Motor neuron (in vitro differentiated cells): ENCODE measurements around the gene RHOH. TPM values are rescaled to one million over a fixed set of nuclear protein-coding genes. Genes with fewer than 3 reads are reported as not detected.

Experiments
- ATAC-seq, 8 experiments: fragments of 200-7000 bp; cut with Tn5 transposase; replicated peaks in 6 of 8; 2 replicates each; pipeline ENCODE4 v1.8.0; 2021; ENCODE audit warnings: mild to moderate bottlenecking in 8 of 8, moderate library complexity in 8 of 8
- H3K27ac ChIP-seq, 2 donors: fragments of 250-450 bp; sonication (Bioruptor Pico); 2 replicates each; pipeline ENCODE4 v1.9.0; 2021; ENCODE audit warnings: antibody characterized with exemption in 2 of 2, mild to moderate bottlenecking in 2 of 2, moderate library complexity in 1 of 2
- H3K4me1 ChIP-seq, 2 donors: fragments of 250-450 bp; sonication (Bioruptor Pico); replicated peaks in 1 of 2; 2 replicates each; pipeline ENCODE4 v1.6.1; 2021; ENCODE audit warnings: antibody characterized with exemption in 2 of 2, mild to moderate bottlenecking in 2 of 2, moderate library complexity in 1 of 2
- H3K4me3 ChIP-seq, 5 donors: fragments of 250-450 bp; sonication (Bioruptor Pico); 2 replicates each; pipeline ENCODE4 v1.9.0; 2021; ENCODE audit warnings: antibody characterized with exemption in 5 of 5, mild to moderate bottlenecking in 5 of 5, moderate library complexity in 4 of 5
- WGBS, 10 experiments: fragments of 450-650 bp; shearing (Covaris generic); methylation state at CpG; one replicate each; pipeline ENCODE4 v1.0.0; 2022; 5-methylcytosine and 5-hydroxymethylcytosine counted together
- in situ Hi-C, 9 experiments: fragments of 400-800 bp; cut with MboI; loops; one replicate each; pipeline ENCODE4 v1.15.0; 2021; ENCODE audit warnings: low sequenced_read_pairs in 9 of 9, low pct_unique_long_range_greater_than_20kb in 2 of 9; ENCODE audit not compliant: unreplicated experiment in 9 of 9
- total RNA-seq, 8 experiments: library from RNA; unstranded; fragments of 300-600 nt; gene quantifications; 2 replicates each; pipeline versions ENCODE4 v1.2.3 to v1.2.4, GENCODE V29; 2022

The RHOH gene
- total RNA-seq, 8 experiments from 2014 or later = 0.10 to 5.5 (median 0.46) TPM; not detected in 1

- Histone ChIP-seq H3K27ac (no peak overlapping the region), H3K4me1 (no peaks in the 10 kb centered on the region), H3K4me3 (no peak overlapping the region)
- in situ Hi-C loops = no loop called here
- ATAC-seq = no peak
- 38 to 95% (median 75%) methylated on average over 1 to 2 of the region's 2 CpGs; no CpG with 5 or more reads in 1 of the 10 experiments for WGBS, 10 experiments
Measured at GRCh38 chr4:40177591-40177990, 19.2 kb upstream of the RHOH start.

GRCh38 chr4:40178672-40179071 lies 18.2 kb upstream of the RHOH start:
- WGBS, 10 experiments = 47 to 100% (median 76%) methylated on average over 1 to 4 of the region's 5 CpGs; no CpG with 5 or more reads in 3 of the 10 experiments
- peak in 1 of 8 experiments; percentile 57 for ATAC-seq
- H3K4me3 ChIP-seq = no peak overlapping the region
- no peak overlapping the region for H3K27ac ChIP-seq
- H3K4me1 ChIP-seq = no peaks in the 10 kb centered on the region
- in situ Hi-C loops = no loop called here

DNA sequence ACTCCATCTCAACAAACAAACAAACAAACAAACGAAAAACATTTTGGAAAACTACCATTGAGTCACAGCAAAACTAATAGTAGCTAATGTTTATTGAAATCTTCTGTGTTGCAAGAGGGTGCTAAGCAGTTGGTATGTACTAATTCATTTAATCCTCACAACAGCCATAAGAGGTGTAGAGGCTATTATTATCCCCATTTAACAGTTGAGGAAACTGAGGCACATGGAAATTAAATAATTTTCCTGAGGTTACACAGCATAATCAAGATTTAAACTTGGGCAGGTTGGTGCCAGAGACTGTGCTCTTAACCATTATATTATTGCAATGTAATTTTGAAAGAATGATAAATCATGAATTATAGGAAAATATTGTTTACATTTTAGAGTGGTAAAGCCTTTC lies 17.5 kb upstream of the RHOH start:
- in situ Hi-C loops = no loop called here
- Histone ChIP-seq H3K4me3 (no peak overlapping the region), H3K4me1 (no peaks in the 10 kb centered on the region), H3K27ac (no peak overlapping the region)
- no peak for ATAC-seq
- WGBS, 10 experiments = 44 to 86% methylated on average over 1 of the region's 1 CpG; no CpG with 5 or more reads in 8 of the 10 experiments

- WGBS, 10 experiments = 0 to 100% (median 60%) methylated on average over 1 of the region's 1 CpG; no CpG with 5 or more reads in 3 of the 10 experiments
- ATAC-seq = peak in 3 of 8 experiments; percentile 52 to 95 (median 92)
- in situ Hi-C loops = no loop called here
- Histone ChIP-seq H3K4me1 (no peaks in the 10 kb centered on the region), H3K27ac (no peak overlapping the region), H3K4me3 (no peak overlapping the region)
Measured at GRCh38 chr4:40180356-40180755, 16.5 kb upstream of the RHOH start.

DNA sequence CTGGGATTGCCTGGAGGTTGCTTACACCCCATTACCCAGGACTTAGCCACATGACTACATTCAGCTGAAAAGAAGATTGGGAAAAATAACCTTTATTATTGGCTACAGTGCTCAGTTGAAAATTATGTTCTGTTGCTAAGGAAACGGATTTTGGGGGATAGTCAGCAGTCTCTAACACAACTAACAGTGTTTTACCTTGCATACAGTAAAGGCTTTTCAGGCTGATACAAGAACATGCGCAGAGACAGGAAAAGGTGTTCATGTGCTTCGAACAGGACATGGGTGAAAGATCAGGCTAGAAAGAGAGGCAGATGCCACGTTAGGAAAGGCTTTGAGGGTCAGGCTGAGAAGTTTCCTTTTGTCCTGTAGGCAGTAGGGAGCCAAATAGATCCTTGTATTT lies 14.8 kb upstream of the RHOH start:
- H3K27ac ChIP-seq = no peak overlapping the region
- H3K4me3 ChIP-seq = no peak overlapping the region
- 60 to 95% (median 64%) methylated on average over 1 to 4 of the region's 4 CpGs; no CpG with 5 or more reads in 5 of the 10 experiments for WGBS, 10 experiments
- in situ Hi-C loops = no loop called here
- H3K4me1 ChIP-seq = no peaks in the 10 kb centered on the region
- no peak for ATAC-seq

DNA sequence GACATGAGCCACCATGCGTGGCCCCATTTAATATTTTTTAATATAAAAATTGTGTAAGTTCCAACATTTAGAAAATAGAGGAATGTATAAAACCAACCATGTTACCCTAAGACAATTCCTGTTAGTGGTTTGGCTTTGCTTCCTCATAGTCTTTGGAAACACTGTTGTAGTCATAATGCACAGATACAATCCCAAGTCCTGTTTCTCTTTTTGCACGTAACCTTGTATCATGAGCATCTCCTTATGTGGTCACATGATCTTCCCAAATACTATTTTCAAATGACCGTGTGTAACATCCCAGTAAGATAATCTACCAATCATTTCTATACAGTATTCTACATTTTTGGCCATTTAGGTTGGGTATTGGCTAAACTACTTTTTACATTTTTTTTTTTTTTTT lies 13.9 kb upstream of the RHOH start:
- H3K27ac ChIP-seq = no peak overlapping the region
- in situ Hi-C loops = no loop called here
- H3K4me1 ChIP-seq = no peaks in the 10 kb centered on the region
- no peak for ATAC-seq
- H3K4me3 ChIP-seq = no peak overlapping the region
- 86 to 100% (median 100%) methylated on average over 2 to 3 of the region's 3 CpGs; no CpG with 5 or more reads in 1 of the 10 experiments for WGBS, 10 experiments

GRCh38 chr4:40183615-40184411 lies 13.0 kb upstream of the RHOH start:
- H3K4me1 ChIP-seq = no peaks in the 10 kb centered on the region
- in situ Hi-C loops = no loop called here
- H3K4me3 ChIP-seq = no peak overlapping the region
- no peak overlapping the region for H3K27ac ChIP-seq
- 30 to 100% (median 86%) methylated on average over 1 to 12 of the region's 12 CpGs; no CpG with 5 or more reads in 1 of the 10 experiments for WGBS, 10 experiments
- ATAC-seq = no peak

DNA sequence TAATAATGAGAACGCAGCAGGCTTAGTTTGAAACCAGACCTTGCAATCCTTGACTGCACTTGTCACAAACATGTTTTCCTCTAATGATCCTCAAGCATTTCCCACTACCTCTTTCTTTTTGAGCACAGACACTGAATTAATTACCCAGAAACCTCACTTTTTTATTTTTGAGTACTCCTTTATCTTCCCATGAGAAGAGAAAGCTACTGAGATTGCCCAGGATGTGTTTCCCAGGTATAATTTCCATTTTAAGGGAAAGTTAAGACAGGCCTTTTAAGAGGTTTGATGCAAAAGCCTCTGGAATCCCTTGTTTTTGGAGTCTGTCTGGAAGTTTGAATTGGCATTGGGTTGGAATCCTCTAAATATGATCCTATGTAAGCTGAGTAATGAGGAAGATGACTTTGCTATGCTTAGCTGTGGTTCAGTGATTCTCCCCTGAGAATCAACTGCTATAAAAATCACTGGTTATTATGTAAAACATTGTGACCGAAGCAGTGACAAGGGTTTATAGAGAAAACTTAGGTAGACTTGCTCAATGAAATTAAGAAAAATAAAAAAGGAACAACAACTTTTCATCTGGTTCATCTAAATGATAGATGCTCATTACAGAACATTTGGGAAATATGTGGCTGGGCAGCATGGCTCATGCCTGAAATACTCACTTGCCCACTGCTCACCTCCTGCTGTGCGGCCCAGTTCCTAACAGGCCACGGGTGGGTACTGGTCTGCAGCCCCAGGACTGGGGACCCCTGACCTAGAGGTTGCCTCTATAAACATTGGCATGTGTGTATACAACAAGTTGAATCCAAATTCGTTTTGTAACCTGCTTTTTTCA lies 10.8 kb upstream of the RHOH start:
- in situ Hi-C loops = no loop called here
- ATAC-seq = no peak
- no peak overlapping the region for H3K27ac ChIP-seq
- H3K4me3 ChIP-seq = no peak overlapping the region
- 34 to 100% (median 69%) methylated on average over 1 to 5 of the region's 5 CpGs for WGBS, 10 experiments
- no peaks in the 10 kb centered on the region for H3K4me1 ChIP-seq

DNA sequence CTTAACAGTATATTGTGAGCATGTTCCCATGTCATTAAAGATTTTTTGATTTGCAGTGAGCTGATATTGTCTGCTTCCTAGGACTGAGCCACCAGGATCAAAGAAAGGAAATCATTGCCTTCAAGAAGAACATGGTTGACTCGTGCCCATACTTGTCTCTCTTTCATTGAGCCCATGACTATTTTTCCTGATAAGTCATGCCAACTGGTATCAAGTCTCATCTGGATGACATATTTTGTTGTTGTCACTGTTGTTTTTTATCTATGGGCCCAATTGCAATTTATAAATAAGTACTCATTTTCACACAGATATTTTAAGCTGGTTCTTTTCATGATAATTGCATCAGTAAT lies 10.2 kb upstream of the RHOH start:
- H3K27ac ChIP-seq = no peak overlapping the region
- in situ Hi-C loops = no loop called here
- H3K4me1 ChIP-seq = peaks cover 0 to 2% of the 10 kb centered on the region in 2 donors
- H3K4me3 ChIP-seq = no peak overlapping the region
- WGBS, 10 experiments = 50 to 100% (median 100%) methylated on average over 1 of the region's 1 CpG; no CpG with 5 or more reads in 3 of the 10 experiments
- no peak for ATAC-seq

- in situ Hi-C loops = no loop called here
- H3K4me3 ChIP-seq = no peak overlapping the region
- peaks cover 0 to 7% of the 10 kb centered on the region in 2 donors for H3K4me1 ChIP-seq
- WGBS, 10 experiments = 42 to 100% (median 87%) methylated on average over 2 to 4 of the region's 4 CpGs; no CpG with 5 or more reads in 1 of the 10 experiments
- no peak for ATAC-seq
- H3K27ac ChIP-seq = no peak overlapping the region
Measured at GRCh38 chr4:40187386-40187906, 9.4 kb upstream of the RHOH start.

DNA sequence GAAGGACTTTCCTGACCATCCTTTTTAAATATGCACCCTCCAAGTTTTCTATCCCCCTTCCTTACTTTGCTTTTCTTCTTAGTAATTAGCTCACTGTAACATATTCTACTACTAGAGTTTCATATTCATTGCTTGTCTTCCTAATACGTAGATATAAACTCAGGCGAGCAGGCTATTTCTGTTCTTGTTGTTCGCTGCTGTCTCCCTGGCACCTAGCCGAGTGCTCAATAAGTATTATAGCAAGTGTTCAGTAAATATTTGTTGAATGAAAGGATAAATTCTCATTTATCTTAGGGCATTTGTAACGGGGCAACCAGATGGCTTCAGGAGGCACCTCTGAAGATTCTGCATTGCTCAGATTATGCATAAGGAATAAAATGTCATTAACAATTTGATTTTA lies 6.8 kb upstream of the RHOH start:
- in situ Hi-C loops = no loop called here
- H3K27ac ChIP-seq = no peak overlapping the region
- H3K4me3 ChIP-seq = no peak overlapping the region
- ATAC-seq = peak in 2 of 8 experiments; percentile 31 to 73
- peaks cover 10 to 14% of the 10 kb centered on the region in 2 donors for H3K4me1 ChIP-seq
- 23 to 100% (median 74%) methylated on average over 1 to 5 of the region's 5 CpGs for WGBS, 10 experiments

DNA sequence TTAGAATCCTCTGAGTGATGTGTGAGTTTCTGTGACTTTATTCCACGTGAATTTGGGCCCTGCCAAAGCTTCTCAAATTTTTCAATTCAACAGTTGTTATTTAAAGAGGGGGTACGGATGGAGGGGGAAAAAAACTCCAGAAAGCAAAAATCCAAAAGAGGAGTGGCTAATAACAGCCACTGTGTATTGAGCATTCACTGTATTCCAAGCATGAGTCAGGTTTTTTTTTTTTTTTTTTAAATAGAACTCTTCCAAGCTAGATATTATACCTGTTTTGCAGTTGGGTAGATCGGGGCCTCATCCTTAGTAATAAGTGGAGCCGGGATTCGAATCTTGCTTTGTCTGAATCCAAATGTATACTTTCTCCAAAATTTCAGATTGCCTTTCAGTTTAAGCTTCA lies 6.4 kb upstream of the RHOH start:
- H3K27ac ChIP-seq = no peak overlapping the region
- peaks cover 10 to 14% of the 10 kb centered on the region in 2 donors for H3K4me1 ChIP-seq
- ATAC-seq = peak in 2 of 8 experiments; percentile 31 to 33
- in situ Hi-C loops = no loop called here
- no peak overlapping the region for H3K4me3 ChIP-seq
- 33 to 94% (median 72%) methylated on average over 1 to 5 of the region's 5 CpGs for WGBS, 10 experiments
